ENCODE data around the gene CBX5. TPM values are rescaled to one million over a fixed set of nuclear protein-coding genes. Genes with fewer than 3 reads are reported as not detected.

CBX5 gene
- total and polyA plus RNA-seq, 9 of the 15 experiments (the other 6 are each of a cell fraction or from before 2014, with no cell fraction given): 32.6 to 102 (median 59.2) TPM

- TF ChIP-seq TRIM25 (IDR thresholded peaks at IDR 0.05; ENCODE audit: borderline replicate concordance): no peak
- TF ChIP-seq NFIX (CRISPR knock-in tag; IDR thresholded peaks at IDR 0.05; ENCODE audit: low read depth): no peak
- TF ChIP-seq CHD1 (IDR thresholded peaks at IDR 0.05; ENCODE audit: low read length): no peak
- TF ChIP-seq CTCF (IDR thresholded peaks at IDR 0.05 in 2 of 3, conservative IDR thresholded peaks at IDR 0.05 in 1 of 3; ENCODE audit: insufficient read depth in 2 of 3, low read depth in 1 of 3, low read length in 3 of 3): no peak
- TF ChIP-seq STAT5A (IDR thresholded peaks at IDR 0.05; ENCODE audit: borderline replicate concordance, low read length): no peak
- TF ChIP-seq ARID1B (IDR thresholded peaks at IDR 0.05): 0 out of 2 replicates have a peak, but pooled peaks have one; percentile 21
- no peak for TF ChIP-seq ZNF175 (CRISPR knock-in tag; IDR thresholded peaks at IDR 0.05; ENCODE audit: low read depth)
- TF ChIP-seq RCOR1 (IDR thresholded peaks at IDR 0.05; ENCODE audit: borderline replicate concordance in 1 of 2, low read depth in 2 of 2, low read length in 2 of 2): 0 out of 4 replicates have a peak, but pooled peaks of 1 of the 2 experiments have one; percentile 41
- TF ChIP-seq TSC22D4 (tag; IDR thresholded peaks at IDR 0.05): no peak
- no peak for TF ChIP-seq CBFA2T2 (conservative IDR thresholded peaks at IDR 0.05)
- peak; percentile 33 to 40; a peak in 2 of 4 replicates for TF ChIP-seq NRF1 (conservative IDR thresholded peaks at IDR 0.05 in 1 of 2, IDR thresholded peaks at IDR 0.05 in 1 of 2)
- TF ChIP-seq JUND (IDR thresholded peaks at IDR 0.05; ENCODE audit: borderline replicate concordance, low read depth, low read length): peak; percentile 65
- peak; percentile 41; the same call in 1 of the 3 replicates for TF ChIP-seq JUND (tag; IDR thresholded peaks at IDR 0.05; ENCODE audit: borderline replicate concordance, low read depth, low read length)
- no peak for TF ChIP-seq ZNF561 (CRISPR knock-in tag; conservative IDR thresholded peaks at IDR 0.05)
- TF ChIP-seq CHD4 (IDR thresholded peaks at IDR 0.05; ENCODE audit: insufficient read depth, insufficient replicate concordance, low read depth, low read length, poor library complexity, severe bottlenecking): no peak
- no peak for TF ChIP-seq NELFE (IDR thresholded peaks at IDR 0.05; ENCODE audit: insufficient read depth, insufficient read length)
- TF ChIP-seq MECOM (CRISPR knock-in tag; IDR thresholded peaks at IDR 0.05): no peak
- no peak for TF ChIP-seq PHB (CRISPR knock-in tag; IDR thresholded peaks at IDR 0.05)
- 0 out of 2 replicates have a peak, but pooled peaks have one; percentile 43 for TF ChIP-seq CREM (IDR thresholded peaks at IDR 0.05; ENCODE audit: low read depth)
- TF ChIP-seq CEBPG (CRISPR knock-in tag; IDR thresholded peaks at IDR 0.05): peak; percentile 77
- no peak for TF ChIP-seq CEBPG (tag; conservative IDR thresholded peaks at IDR 0.05 in 1 of 2, IDR thresholded peaks at IDR 0.05 in 1 of 2)
- TF ChIP-seq ZBTB5 (IDR thresholded peaks at IDR 0.05): no peak
Measured at GRCh38 chr12:54200412-54200811, 79.5 kb downstream of the CBX5 start (continued).
